HG02840 (cell line): ENCODE data around the gene SHTN1.
A peak's percentile ranks its signal among the peaks of the same experiment; 100 is the strongest.

Experiments used
- ATAC-seq: cut with Tn5 transposase; IDR thresholded peaks from one replicate; pipeline ENCODE4 v1.9.1; 2021; ENCODE audit warnings: mild to moderate bottlenecking, moderate library complexity, moderate number of reproducible peaks; ENCODE audit not compliant: unreplicated experiment, low FRiP score

The SHTN1 gene

DNA sequence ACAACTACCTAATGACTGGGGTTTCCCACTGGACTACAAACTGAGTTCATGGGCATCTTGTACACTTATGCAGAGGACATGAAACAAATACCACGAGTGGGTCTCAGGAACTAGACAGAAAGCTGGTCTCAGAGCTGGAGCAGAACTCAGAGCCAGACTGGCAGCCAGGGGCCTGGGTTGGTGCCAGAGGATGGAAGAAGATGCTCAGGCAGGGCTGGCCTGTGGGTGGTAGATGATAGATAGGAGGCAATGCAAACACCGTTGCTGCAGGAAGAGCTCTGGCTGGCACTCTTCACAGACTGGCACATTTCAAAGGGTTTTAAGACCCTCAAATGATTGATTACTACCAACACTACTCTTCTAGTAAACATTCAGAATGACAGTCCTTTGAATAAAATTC is 126.9 kb downstream of the SHTN1 start:
- ATAC-seq: no peak

DNA sequence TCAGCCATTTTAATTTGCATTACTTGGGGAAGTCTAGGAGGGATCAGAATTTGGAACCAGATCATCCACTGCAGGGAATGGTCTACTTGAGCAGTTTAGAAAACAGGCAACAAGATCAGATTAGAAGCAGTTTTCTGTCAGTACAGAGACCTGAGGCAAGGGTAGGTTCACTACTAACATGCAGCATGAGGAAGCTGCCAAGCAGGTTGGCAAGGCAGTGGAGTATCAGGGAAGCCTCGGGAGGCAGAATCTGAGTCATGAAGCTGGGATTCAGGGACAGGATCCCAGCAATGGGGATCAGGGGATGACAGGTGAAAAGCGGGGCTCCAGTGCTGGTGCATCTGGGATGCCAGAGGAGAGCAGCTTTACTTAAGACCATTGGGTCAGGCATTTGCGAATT is 127.6 kb downstream of the SHTN1 start:
- ATAC-seq: no peak

DNA sequence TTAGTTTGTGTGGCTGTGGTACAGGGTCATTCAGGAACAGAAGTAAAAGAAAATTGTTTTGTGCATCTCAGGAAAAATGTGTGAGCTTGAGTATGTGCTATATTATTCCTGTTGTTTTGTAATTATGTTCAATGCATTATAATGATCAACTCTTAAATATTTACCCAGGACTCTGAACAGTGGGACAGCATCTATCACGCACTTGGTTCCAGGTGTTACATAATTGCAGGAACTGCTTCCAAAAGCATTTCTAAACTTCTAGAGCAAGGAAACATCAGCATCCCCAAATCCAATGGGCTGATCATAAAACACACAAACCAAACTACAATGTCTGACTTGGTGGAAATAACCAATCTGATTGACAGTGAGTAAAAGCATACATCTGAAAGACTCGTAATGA is 129.1 kb downstream of the SHTN1 start:
- no peak for ATAC-seq

DNA sequence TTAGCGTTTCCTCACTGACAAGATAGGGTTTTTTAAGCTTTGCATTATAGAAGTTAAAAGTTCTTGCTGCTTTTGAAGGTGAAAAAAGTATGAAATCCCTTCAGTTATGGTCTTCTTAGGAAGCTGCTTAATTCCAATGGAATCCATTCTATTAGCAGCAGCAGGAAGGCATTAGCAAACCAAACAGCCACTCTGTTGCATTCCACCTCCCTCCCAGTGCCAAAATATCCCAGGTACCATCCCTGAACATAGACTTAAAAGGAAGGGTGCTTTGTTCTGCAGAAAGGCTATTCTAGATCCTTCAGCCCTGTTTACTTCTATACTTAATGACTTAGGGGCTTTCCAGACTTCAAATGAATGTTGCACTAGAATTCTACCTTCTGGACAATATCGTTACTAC is 131.9 kb downstream of the SHTN1 start:
- ATAC-seq: no peak

DNA sequence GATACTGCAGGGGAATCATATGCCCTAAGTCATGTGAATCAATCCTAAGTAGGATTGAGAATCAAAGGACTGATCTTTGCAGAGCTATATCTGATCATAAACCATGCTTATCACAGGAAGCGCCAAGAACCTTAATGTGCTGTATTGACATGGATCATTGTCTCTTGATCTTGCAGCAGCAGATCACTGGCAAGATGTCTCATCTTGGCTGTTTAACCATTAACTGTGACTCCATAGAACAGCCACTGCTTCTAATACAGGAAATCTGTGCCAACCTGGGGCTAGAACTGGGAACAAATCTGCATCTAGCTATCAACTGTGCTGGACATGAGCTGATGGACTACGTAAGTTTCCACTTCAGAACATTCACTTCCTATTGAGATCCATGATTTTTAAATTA is 134.0 kb downstream of the SHTN1 start:
- ATAC-seq: no peak

DNA sequence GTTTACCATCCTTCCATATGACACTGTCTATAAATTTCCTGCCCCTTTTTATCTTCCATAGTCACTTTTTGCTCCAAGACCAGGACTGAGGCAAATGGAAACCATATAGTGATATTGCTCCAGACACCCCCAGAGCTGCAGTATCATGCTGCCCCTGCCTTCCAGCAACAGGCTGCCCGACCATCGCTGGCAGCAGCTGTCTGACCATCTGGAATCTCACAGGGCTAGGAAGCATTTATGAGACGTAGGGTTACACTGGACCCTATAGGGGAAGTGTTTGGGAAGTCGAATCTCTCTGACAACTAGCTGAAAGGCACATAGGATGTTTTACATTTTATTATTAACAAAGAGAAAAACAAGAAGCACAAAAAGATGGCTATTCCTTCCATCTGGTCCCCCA is 136.3 kb downstream of the SHTN1 start:
- no peak for ATAC-seq

DNA sequence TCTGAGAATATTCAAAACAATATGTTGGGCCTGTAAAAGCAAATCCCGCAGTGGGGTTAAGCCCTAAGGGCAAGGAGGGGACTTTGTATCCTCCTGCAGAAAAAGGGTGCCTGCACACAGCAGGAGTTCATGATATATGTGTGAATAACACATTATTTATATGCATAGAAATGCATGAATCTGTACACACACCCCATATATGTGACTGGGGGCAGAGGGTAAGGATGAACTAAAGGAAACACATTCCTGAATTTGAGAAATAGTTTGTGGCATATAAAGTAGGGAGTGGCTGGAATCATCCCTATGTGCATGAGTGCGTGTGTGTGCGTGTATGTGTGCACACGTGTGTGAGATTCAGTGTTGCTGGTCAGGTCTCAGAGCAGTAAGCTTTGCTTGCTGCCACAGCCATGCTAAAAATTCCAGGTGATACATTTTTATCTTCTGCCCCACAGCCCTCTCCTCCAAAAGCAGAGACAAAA is 136.8 kb downstream of the SHTN1 start:
- ATAC-seq: no peak

DNA sequence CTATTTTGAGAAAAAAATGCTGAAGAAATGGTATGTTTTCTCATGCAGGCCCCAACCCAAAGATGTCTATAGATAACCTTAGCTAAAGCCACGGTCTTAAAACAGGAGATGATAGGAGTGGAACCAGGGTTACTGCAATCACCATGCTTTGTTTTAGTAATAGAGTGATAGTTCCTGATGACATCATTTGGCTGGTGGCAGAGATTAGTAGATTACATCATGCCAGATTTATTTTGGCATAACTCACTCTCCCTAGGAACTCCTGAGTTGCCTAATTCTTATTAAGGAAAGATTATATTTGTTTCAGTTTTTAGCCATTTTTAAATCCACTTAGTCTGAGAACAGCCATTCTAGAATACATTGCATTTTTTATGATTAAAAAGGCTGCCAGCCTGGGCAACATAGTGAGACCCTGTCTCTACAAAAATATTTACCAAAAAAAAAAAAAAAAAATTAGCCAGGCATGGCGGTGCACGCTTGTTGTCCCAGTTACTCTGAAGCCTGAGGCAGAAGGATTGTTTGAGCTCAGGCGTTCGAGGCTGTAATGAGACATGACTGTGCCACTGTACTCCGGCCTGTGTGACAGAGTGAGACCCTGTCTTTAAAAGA is 137.9 kb downstream of the SHTN1 start:
- no peak for ATAC-seq

DNA sequence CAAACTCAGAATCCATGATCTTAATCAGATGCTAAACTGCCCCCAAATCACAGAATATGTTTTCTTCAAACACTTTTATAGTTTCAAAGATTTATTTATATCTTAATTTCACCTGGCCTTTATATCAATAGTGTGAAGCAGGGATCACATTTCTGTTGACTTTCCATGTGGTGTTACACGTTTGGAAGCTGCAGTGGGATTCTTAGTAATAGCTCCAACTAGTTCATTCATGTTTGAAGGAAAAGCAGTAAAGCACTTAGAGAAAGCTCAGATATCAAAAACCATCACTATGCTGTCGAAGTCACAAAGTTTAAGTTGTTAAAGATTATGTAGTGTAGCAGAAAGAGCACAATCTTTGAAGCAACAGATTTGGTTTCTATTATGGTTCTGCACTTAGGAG is 138.9 kb downstream of the SHTN1 start:
- ATAC-seq: no peak

DNA sequence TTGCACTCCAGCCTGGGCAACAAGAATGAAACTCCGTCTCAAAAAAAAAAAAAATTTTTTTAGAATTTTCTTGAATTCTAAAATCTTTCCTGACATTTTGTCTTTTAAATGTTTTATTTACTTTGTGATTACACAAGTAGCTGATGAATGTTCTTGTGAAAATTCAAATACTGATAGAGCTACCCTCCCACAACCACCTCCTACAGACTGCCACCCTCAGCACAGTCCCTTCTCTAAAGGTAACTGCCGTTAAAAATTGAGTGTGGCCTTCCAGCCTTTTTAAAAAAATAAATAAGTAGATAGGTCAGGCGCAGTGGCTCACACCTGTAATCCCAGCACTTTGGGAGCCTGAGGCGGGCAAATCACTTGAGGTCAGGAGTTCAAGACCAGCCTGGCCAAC is 140.6 kb downstream of the SHTN1 start:
- no peak for ATAC-seq

DNA sequence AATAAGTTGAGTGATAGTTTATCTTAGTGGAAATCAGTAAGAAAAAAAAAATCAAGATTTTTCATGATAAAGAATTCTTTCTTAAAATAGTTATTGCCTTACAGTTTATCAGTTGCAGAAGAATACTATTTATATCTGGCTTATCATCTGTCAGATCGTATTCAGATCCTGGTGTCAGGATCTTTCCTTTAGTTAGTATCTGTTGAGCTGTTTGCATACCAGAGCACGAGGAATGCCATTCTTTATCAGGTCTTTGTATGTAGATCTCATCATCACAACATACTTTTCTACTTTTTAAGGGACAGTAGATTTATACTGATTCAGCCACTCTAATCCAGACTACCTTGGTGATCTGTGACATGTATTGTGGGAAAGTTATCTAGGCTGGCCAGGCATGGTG is 143.2 kb downstream of the SHTN1 start:
- no peak for ATAC-seq

DNA sequence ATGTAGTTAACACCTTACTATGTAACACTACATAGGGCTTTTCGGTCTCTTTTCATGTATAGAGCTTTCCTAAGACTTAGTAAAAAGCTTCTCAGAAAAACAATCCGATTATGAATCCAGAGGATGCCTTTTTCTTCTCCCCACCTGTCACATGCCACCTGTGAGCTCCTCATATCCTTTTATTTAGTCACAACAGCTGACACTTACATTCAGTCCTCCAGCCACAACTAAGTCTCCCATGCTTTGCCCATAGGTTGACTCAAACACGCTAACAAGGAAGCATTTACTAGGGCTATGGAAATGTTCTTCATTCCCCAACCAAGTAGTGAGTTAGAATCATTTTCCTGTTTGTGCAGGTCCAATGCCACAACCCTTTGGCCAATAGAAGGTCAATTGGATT is 147.8 kb downstream of the SHTN1 start:
- no peak for ATAC-seq

DNA sequence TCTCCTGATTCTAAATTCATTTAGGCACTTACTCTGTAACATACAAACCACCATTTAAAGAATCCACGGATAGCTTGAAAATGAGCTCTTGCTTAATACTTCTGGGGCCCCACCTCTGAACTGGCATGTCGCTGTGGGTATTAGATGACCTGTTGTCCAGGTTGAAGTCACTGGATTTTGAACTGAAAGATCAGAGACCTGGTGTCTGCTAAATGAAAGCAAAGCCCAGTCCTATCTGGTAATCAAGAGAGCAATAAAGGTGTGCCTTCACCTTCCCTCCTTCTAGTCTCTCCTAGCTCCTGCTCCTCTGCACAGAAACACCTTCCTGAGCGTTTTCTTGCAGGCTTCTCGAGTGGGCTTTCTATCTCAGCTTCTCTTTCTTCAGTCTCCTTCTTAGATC is 151.3 kb downstream of the SHTN1 start:
- ATAC-seq: no peak

DNA sequence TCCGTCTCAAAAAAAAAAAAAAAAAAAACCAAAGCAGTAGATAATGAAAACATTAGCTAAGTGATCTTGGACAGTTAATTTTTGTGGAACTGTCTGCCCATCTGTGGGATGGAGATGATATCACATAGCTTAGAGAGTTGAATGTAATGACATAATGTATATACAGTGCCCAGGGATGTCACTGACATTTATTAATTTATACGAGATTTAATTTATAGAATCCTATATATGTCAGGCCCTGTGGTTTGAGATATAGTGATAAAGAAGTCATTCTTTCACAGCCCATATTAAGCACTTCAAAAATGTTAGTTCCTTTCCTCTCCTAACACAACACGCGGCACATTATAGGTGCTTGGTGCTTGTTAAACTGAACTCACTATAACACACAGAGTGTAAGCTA is 151.7 kb downstream of the SHTN1 start:
- ATAC-seq: no peak

DNA sequence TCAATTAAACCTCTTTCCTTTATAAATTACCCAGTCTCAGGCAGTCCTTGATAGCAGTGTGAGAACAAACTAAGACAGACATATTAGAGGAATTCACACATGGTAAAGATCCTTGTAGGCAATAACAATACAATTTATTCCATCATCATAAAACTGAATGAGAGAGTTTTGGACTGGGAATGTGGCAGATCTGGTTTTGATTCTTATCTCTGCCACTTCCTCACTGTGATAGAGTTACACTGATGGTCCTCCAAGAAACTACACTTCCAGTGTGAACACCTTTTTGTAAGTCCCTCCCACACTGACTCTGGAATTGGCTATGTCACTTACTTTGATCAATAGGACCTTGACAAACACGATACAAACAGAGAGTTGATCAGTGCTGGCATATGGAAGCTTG is 152.7 kb downstream of the SHTN1 start:
- ATAC-seq: no peak

DNA sequence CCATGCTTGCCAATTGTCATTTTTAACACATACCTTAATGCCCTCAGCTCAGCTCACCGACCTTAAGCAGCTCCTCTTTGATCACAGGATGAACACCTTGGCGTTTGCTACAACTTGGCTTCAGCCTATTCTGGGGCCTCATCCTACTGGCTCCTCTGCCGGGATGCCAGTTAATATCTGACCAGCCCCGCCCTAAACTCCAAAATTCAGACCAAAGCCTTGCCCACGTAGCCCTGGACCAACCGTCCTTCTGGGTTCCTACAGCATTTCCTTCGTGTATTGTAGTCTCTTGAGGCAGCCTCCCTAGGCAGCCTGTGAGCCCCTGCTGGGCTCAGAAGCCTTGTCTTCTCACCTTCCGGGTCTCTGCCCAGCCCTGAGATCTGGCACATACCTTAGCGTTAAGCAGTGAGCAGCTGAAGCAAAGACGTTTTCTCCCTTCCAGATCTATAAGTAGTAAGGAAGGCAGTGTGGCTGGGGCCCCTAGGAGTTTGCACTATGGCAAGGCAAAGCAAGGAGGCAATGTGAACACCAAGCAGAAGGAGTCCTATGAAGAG is 154.9 kb downstream of the SHTN1 start:
- no peak for ATAC-seq

DNA sequence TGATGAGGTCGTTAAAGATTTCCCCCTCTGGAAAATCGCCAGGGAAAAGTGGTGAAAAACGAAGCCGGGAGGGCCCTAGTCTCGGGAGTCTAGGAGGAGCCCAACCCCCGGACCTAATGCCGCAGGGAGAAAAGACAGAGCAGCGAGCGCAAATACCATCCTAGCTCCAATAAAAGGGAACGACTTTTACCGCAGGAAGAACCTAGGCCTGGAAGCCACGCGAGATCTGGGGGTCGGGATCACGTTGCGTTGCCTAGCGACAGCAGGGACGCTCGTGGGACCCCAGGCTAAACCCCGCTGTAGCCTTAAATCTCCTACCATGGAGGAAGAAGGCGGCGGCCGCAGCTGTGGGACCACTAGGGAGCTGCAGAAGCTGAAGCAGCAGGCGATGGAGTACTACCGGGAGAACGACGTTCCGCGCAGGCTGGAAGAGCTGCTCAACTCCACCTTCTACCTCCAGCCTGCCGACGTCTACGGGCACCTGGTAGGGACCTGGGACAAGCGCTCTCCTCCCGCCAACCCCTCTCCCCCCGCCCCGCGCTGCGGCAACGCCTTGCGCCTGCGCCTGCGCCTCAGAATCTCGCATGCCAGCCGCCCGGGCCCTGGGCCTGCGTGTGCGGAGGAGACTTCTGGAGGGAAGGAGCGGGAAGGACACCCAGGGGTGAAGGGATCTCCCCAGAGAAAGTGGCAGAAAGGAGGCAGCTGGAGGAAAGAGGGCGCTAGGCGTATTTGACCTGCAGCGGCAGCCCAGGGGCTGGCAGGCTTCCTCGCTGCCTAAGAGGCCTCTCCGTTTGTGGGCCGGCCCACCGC is 155.5 kb downstream of the SHTN1 start, which contains the start of gene ENO4:
Gene ENO4, plus strand, starts transcription at position 252 of the 810 bp plus-strand sequence. Its CDS starts 68 bp downstream, at position 320.
- peak; percentile 55 for ATAC-seq

DNA sequence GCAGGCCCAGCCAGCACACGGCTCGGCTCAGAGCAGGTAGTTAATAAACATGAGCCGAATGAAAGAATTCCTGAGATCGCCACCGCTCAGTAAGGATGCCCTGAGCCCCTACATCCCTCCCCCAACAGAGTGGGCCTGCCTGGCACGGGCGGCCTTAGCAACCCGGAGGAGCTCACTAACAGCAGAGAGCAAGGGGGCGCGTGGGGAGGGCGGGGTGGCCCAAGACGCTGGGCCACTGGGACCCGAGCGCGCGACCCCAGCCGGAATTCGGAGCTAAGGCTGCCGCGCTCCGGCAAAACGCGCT is 156.1 kb downstream of the SHTN1 start:
- ATAC-seq: no peak

DNA sequence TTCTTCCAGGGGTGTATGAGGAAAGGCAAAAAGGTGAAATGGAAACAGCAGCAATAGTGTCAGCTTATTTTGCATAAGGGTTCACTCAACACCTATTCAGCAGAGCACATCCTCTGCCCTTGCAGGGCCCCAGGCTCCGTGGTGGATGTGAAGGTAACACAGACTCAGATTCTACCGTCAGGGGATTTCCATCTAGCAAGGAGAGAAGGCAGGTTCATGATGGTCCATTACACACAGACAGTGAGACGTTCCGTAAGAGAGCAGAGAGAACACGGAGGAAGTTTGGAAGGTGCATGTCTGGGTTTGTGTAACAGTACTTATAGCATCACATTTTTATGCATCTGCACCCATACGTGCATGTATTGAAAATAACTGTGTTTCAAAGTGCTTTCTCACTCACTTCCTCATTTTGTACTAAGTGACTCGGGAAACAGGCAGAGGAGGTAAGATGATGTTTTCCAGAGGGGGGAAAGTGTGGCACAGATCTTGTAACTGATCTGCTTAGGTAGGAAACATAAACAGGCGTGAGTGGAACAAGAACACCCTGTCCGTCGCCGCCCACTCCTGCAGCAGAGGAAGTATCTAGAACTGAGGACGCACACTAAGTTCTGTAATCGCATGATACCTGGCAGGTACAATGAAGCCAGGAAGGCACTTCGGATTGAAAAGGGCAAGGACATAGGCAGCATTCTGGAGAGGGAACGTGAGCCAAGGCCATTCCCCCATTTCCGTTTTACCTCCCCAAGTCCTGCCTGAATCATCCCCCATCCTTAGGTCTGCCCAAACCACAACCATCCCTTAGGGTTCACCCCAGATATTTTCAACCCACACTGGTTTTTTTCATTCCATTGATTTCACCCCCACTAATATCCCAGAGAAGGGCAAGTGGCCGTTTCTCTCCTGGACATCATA is 156.7 kb downstream of the SHTN1 start:
- peak; percentile 76 for ATAC-seq

DNA sequence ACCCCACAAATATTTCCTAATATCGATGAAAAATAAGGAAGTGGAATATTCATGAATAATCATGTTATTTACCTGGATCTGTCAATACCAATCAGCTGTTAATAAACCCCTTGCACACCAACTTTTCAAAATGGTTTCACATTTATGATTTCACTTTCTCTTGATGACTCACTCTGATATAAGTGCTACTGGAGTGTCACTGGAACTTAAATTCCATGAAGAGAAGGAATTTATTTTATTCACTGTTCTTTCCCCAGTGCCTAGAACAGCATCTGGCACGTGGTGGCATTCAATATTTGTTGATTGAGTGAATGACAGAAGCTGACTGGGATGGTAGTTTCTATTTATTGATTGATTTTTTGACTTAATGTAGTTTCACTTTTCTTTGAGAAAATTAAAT is 159.2 kb downstream of the SHTN1 start:
- ATAC-seq: no peak
